Effector CD8-positive, alpha-beta T cell (primary cell): ENCODE measurements around the gene GABRB1.

Experiments
- DNase-seq: peaks from one replicate; lab custom pipeline; 2025; lab: John Stamatoyannopoulos, UW
- total RNA-seq, 4 experiments: gene quantifications; one replicate each; lab custom pipeline; 2026; lab: John Stamatoyannopoulos, UW

The GABRB1 gene
- 0 reads per million in 4 experiments for total RNA-seq

DNA sequence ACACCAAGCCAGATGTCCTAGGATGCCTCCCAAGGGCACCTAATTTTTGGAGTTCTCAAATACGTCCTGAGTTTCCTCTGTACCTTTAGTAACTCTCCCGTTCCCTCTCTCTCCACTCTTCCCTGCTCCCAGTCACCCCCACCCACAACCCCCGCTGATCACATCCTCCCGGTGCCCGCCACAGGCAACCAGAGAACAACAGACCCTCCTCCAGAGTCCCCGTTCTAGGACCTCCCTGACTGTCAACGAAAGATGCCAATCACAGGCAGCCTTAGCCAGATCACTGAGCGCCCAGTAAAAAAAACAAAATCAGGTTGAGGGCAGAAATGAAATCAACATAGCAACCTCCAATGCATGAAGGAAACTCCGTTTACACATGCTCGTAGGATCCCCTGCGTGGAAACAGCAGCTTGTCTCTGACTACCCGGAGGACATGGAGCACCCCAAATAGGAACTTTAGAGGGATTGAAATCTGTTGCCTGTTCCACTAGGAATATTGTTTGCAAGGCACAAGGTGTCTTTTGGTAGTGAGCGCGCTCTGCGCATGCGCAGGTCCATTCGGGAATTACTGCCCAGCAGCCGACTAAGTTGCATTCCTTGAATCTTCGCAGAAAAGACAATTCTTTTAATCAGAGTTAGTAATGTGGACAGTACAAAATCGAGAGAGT lies at the start of gene GABRB1:
Gene GABRB1 (plus strand): TSS at position 557 of the 668 bp plus-strand sequence.
- DNase-seq, result no peak

DNA sequence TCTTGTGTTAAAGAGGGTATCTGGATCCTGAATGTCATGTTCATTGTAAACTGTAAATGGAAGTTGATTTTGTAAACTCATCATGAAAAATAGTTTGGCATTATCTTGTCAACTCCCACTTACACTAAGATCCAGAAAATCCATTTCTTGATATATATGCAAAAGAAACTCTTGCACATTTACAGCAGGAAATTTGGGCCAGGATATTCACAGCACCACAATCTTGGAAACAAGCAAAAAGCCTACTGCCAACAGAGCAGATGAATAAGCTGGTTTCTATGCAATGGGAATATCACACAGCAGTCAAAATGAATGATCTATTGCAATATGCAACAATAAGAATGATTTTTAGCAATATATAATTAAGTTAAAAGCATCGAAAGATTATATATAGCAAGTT lies 46.6 kb upstream of the GABRB1 start:
- no peak for DNase-seq

DNA sequence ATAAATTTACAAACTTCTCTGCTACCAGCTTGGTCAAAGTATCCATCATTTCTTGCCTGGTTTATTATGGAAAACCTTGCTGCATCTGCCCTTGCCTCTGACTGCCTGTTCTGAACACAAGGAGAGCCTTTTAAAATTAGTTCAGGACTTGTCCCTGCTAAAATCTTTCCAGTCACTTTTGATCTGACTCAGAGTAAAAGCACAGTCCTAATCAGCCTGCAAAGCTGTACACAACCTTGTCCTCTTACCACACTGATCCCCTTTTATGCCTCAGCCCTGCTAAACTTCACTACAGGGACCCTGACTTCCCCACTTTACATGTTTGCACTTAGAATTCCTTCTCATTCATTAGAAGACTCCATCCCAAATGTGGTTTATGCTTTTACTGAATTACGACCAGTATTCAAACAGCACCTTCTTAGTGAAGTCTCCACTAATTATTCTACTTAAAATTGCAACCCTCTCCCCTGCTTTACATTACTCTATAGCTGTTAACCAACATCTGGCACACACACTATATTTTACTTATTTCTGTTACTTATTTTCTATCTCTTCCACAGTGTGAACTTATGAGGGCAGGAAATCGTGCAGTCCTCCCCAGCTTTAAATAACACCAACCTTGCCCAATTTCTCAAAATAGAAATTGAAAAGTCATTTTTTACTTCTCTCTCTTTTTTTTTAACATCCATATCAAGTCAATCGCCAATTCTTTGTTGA lies 44.3 kb upstream of the GABRB1 start:
- no peak for DNase-seq

DNA sequence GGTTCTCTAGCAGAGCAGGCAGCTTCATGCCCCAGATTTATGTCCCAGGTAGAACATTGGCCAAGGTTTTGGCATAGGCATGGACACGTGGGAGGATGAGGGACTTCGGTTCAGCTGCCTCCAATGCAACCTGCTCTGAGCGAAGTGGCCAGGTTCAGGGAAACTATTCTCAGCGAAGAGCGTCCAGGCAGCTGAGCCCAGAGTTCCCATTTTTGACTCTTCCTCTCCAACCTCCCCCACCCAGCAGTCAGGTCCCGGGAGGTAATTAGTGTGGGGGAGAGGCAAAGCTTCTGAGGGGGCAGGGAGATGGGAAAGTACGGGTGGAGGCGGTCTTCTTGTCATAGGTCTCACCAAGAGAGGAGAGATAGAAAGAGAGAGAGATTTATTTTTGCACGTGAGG lies 39.0 kb upstream of the GABRB1 start:
- no peak for DNase-seq

DNA sequence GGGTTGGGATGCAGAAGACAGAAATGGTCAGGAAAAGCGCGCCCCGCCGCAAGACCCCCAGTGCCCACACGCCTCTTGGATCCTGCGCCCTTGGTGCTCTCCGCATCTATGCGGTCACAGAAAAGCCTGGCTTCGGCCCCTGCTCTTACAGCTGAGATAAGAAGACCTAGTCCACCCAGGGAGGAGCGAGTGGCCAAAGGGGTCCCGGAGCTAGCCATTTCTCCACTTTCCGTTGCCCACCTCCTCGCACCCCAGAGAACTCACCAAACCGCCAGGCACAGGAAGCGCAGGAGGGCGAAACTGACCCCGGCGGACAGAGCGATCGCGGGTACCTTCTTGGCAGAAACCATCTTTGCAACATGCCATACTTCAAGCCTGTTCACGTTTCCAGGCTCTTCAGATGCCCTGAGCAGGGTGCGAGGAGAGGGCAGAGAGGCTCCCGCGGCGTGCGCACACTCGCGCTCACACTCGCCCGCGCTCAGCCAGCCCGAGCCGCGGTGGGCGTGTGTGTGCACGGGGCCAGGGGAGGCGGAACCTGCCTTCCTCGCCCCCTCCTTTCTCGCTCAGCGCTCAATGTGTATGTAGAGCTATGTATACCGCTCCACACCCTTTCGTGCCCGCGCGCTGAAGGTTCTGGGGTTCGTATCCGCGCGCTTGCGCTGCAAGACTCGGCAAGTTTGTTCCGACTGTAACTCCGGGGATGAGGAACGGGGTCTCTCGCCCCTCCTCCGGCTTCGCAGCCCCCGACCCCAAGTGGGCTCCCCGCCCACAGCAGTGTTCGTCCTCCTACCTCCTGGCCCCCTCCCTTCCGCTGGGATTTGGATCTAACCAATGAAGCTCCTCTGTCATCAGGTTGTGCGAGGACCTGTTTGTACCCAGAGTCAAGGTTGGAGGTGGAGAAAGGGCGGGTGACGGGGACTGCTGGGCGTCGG lies 38.0 kb upstream of the GABRB1 start, which contains the start of gene GABRA4:
Gene GABRA4 (minus strand): TSS at position 507 of the 932 bp plus-strand sequence. CDS start 157 bp downstream, at position 350.
- no peak for DNase-seq

DNA sequence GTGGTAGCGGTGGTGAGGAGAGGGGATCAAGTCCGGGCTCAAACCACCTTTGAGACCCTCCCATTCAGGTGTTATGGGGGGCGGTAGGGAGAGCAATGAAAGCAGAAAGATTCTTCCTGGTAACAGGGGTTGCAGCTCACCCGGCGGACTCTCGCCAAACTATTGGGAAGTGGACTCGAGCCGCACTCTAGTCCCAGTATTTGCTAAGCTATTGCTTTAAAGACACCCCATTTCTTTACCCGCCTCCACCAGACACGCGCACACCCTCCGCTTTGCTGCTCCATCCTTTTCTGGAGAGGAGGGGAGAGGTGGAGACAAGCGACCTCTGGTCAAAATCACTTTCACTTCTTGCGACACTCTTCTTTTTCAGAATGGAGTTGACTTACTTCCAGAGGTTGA lies 37.4 kb upstream of the GABRB1 start:
- no peak for DNase-seq

DNA sequence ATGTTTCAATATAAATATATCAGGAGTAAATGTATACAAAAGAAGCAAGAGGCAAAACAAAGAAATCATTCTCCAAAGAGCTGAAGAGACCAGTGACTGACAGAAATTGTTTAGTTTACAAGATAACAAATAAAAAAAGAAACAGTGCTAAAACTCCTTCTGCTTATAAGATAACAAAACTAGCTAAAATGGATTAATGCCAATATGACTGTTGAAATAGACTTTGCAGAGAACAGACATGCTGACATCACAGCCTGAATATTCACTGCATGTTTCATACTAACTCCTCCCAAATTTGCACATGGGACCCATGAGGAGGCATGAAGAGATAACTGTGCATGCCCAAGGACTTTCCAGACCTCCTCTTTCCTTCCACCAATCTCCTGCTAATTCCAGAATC lies 31.8 kb upstream of the GABRB1 start:
- no peak for DNase-seq

DNA sequence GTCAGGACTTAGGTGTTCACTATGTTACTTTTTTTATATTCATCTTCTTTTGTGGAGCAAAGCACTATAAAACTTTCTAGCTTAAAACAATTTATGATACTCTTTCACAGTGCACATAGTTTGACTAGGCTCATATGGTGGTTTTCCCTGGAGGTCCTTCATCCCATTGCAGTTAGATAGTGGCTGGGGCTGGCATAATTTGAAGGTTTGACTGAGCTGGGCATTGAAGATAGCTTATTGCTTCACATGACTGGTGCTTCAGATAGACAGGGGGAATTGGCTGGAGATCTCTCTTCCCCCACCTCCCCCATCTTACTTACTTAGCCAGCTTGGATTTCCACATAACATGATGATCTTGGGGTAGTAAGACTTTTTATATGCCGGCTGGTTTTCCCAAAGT lies 31.0 kb upstream of the GABRB1 start:
- DNase-seq, result no peak

DNA sequence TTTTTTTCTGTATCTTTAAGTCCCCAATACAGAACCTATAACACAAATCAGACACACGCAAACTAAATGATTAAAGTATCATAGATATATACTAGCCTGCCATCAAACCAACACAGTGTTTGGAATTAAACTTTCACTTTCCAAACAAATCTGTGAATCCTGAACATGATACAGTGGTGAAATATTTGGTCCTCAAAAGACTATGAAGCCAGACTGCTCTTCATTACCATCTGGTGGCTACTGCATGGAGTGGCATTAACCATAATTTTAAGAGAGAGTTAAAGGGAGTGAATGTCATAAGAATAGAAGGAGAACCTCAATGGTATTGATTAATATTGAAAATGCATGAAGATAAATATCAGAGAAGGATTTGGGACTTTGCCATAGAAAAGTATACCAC lies 28.8 kb upstream of the GABRB1 start:
- DNase-seq, result no peak

DNA sequence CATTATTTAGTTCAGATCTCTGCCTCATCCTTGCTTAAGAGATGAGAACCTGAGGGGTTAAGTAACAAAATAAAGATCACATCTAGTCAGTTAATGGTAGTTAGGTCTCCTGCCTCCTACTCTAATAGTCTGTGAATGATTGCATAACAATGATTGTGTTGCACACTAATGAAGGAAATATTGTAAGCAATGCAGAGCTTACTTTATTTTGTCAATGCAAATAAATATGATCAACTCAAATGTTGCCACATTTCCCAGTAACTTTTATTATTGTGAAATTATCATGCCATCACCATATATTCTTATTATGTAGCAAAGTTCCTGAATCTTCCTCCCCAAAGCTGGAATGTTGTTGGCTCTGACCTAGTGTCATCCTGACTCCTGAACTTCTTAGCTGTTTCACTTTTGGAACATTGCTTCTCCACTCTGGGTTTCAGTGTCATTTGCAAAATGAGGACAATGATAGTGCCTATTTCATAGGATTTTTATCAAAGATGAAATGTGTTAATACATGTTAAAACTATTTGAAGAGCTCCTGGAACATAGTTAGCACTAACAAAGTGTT lies 20.9 kb upstream of the GABRB1 start:
- DNase-seq, result no peak

DNA sequence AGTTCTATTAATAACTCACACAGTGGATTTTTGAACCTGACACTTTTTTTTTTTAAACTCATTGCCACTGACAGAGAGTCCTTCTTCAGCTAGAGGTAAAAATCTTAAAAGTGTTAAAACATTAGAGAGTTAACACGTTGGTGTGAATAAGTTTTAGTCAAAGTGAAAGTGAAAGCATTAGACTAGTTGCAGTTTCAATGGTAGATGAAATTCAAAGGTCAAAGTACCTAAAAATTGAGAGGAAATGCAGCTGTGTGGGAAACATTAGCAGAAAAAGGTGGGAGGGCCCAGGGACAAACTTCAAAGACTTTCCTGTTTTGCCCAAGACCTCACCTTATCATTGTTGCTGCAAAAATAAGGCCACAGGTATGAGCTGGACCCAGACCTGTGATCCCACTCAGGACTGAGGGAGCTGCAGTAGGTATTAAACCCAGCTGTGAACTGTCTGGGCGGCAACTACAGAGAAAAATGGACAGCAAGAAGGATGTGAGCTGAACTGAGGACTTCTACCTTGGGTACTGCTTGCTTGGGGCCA lies 20.4 kb upstream of the GABRB1 start:
- DNase-seq, result no peak

DNA sequence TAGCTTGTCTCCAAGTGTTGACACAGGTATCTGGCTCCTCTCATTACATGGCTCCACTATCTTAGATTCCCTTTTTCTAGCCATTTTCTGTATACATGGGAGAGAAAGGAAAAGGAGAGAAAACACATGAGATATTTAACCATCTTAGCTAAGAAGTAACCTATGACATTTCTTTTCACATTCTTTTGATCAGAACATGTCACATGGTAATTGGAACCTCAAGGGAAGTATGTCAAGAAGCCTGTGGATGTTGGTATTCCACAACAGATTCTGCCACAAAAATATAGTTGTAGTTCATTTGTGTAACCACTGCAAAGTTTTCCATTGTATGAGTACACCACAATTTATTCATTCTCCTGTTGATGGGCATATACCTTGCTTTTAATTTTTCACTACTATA lies 18.7 kb upstream of the GABRB1 start:
- no peak for DNase-seq

DNA sequence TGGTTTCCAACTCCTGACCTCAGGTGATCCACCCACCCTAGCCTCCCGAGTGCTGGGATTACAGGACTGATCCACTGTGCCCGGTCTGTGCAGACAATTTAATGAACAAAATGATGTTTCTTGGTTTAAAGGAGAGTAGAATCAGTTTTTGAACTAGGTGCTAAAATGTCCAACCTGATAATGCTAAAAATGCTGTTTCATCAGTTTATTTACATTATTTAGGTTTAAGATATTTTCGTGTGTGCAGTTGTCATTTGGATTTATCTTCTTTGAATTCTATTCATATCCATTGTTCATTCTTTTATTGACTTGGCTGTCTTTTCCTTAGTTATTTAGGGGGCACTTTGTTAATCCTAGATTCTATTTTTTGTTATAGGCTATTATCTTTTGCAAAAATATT lies 18.0 kb upstream of the GABRB1 start:
- DNase-seq, result no peak

DNA sequence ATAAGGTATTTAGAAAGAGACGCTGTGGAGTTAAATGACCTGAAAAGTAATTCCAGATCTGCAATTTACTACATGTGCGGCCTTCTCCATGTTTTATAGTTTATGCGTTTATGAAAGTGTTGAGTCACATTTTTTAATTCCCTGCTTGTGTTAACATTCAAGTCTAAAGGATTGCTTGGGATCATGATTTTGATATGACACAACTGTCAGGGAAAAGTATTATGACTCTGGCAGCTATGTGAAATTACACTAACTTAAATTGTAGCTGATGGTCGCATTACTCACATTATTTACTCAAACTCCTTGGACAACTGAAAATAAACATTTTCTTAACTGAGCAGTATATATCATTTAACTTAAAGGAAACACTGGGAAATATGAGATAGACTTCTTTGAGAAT lies 14.3 kb upstream of the GABRB1 start:
- DNase-seq, result no peak

DNA sequence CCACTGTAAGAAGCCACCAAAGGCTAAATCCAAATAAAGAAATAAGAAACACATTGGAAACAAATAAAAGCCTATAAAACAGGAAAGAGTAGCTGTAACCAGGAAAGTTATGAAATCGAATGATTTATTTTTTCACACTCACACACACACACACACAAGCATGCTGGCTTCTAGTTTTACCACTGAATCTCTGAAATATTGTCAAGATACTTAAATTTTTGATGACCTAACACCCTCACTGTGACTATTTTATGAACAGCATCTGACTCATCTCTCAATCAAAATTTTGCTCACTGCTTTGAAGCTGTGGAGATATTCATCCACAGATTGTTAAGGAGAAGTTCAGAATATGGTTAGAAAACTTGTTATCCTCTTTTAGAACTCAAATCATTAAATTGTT lies 13.9 kb upstream of the GABRB1 start:
- no peak for DNase-seq

DNA sequence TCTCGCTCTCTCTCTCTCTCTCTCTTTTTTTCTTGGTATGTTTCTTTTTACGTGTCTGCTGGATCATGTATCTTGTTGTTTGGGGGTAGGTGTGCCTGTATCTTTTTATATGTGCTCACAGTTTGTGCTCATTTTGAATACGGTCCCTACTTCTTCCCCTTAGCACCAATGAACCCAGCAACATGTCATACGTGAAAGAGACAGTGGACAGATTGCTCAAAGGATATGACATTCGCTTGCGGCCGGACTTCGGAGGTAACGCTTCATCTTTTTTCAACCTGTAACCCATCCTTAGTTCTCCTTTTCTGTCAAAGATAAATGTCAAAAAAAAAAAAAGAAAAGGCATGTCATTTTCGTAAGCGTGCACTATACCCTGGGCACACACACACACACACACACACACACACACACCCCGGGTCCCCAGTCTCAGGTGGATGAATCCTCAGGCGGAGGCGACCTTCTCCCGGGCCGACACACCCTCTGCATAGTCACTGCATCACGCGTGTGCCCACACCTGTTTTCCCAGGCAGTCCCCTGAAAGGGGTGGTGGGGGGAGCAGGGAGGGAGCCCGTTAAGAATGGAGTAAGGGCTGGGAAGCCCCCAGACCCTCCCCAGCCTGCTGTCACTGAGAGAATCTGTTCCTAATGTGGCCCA lies 511 bp downstream of the GABRB1 start:
- DNase-seq, result no peak

DNA sequence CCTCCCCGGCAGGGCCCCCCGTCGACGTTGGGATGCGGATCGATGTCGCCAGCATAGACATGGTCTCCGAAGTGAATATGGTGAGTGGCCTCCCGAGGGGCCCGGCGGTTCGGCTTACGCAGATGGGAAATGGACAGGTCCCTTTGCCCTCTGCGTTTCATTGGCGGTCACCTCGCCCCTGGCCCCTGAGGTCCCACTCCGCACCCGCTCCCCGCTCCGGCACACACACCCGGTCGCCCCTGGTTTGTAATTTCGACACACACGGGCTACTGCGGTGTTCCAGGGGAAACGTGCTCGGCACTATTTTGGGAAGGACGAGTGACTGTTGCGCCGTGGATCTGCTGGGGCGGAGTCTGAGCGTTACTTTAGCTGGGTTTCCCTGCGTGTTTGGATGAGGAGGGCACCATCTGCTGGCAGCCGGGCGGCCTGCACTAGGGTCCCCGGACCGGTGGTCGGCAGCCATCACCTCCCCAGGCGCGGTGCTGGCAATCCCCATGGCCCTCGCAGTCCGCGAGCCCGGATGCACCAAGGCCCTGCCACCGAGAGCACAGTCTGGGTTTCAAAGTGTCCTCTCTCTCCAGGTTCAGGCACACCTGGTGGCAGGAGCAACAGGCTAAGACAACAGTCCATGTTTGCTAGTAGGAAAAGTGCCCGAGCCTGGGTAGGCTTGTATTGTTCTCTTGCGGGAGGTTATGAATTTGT lies 1.2 kb downstream of the GABRB1 start:
- DNase-seq, result no peak

DNA sequence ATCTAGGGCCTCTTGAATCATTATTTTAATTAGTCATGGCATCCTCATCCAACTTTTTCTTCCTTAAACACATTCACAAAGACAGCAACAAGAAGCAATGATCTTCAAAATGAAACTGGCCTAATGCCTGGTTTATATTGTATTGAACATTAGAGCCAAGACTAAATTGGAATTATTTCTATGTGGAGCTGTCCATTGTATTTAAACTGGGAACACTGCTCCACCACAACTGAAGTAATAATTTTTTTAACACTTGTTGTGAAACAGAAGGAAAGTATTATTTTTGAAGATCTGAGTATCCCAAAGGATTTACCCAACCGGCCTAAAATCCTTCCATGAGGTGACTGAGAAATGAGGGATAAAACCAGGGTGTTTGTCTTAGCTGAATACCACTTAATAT lies 6.9 kb downstream of the GABRB1 start:
- DNase-seq, result no peak

DNA sequence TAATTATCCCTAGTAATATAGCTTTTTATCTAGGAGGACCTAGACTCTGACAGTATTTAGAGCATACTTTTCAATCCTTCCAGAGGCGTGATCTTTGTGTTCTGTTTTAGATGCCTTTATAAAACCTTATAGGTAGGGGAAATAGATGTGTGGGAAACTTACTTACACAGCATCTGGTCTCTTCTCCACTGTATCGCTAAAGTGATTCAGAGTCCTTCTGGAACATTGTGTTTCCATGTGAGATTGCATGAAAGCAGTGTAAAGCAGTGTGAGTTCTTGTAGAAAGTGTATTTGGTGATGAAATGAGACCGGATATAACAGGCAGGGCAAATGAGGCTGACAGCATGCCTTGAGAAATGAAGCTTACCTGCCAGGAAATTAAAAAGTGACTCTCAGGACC lies 9.5 kb downstream of the GABRB1 start:
- DNase-seq, result no peak

DNA sequence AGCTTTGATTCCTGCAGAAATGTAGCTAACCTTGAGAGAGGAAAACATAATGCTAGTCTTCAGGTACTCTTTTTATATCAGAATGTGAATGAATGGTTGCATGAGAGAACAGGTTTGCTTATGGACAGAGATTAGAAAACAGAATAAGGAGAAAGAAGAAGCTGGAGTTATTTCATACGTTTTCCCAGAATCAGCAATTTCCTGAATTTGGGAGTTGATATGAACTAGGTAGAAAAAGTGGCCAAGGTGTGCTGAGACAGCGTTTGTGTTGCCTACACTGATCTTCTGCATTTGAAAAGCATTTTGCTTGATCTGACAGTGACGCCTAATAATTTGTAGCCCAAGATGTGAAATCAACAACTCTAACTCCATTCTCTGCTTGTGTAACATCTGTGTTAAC lies 12.5 kb downstream of the GABRB1 start:
- DNase-seq, result no peak

DNA sequence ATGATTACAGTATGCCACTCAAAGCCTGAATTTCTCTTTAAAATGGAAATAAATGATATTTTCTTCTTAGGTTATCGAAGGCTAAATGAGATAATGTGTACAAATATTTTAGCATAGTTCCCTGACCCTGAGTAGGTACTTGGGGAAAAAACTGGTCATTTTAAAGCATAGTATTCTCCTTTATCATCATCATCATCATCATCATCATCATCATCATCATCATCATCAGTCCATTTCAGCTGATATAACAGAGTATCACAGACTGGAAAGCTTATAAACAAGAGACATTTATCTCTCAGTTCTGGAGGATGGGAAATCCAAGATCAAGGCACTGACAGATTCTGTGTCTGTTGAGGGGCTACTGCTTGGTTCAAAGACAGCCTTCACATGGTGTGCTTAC lies 13.9 kb downstream of the GABRB1 start:
- no peak for DNase-seq
